ENCODE data around the gene GSTT2B. TPM values are rescaled to one million over a fixed set of nuclear protein-coding genes. Genes with fewer than 3 reads are reported as not detected.
"Not testable (repeated sequence)": the region's sequence is repeated elsewhere in the genome, so short reads cannot be mapped to it uniquely, and the experiment has no call there.

Gene GSTT2B
- total RNA-seq, 2 experiments from 2014 or later, result not detected

GRCh38 chr22:23970816-23971486 is 10.0 kb upstream of the GSTT2B start:
- no peaks in the 10 kb centered on the region for H3K9me3 ChIP-seq (ENCODE audit: low read length)
- H3K36me3 ChIP-seq (ENCODE audit: insufficient read depth, low read length), result peaks cover 32% of the 10 kb centered on the region
- H3K79me2 ChIP-seq (ENCODE audit: insufficient read depth, low read depth, low read length), result peaks cover 3% of the 10 kb centered on the region; the same call in 1 of the 2 replicates
- no peaks in the 10 kb centered on the region for H3K9me2 ChIP-seq (ENCODE audit: insufficient read depth, low read length)
- intact Hi-C loops (cut with micrococcal nuclease; ENCODE audit: unreplicated experiment), result no loop called here
- no peak overlapping the region for H3K27ac ChIP-seq (ENCODE audit: low read depth, low read length, poor library complexity, severe bottlenecking)
- no peak overlapping the region for H3K4me2 ChIP-seq (ENCODE audit: low read length)
- ChIA-PET CTCF (ENCODE audit: unreplicated experiment) (no interaction called here), POLR2A (interaction anchor here (1.0 kb wide), 1 partner anchor 42 kb away, joined by 4 read pairs; no protein-coding TSS in a partner anchor)
- no peak overlapping the region for H2AFZ ChIP-seq (ENCODE audit: low read length)
- no peaks in the 10 kb centered on the region for H3K4me1 ChIP-seq (ENCODE audit: insufficient read depth, low read length, poor library complexity, severe bottlenecking)
- no peak overlapping the region for H3K4me3 ChIP-seq (ENCODE audit: low read depth, low read length, poor library complexity, severe bottlenecking)
- no peak for DNase-seq (ENCODE audit: low spot score)
- no TSS peak for BruUV-seq (replicated peaks)
- no peak for TF ChIP-seq EZH2phosphoT487 (IDR thresholded peaks at IDR 0.05; ENCODE audit: borderline replicate concordance, low read depth, low read length)
- no peak for TF ChIP-seq CTCF (conservative IDR thresholded peaks at IDR 0.05; ENCODE audit: low read length)
- H4K20me1 ChIP-seq (ENCODE audit: insufficient read depth, low read length), result no peaks in the 10 kb centered on the region

- ChIA-PET CTCF (ENCODE audit: unreplicated experiment) (no interaction called here), POLR2A (no interaction called here)
- no peak overlapping the region for H3K4me3 ChIP-seq (ENCODE audit: low read depth, low read length, poor library complexity, severe bottlenecking)
- no peak overlapping the region for H3K27ac ChIP-seq (ENCODE audit: low read depth, low read length, poor library complexity, severe bottlenecking)
- H4K20me1 ChIP-seq (ENCODE audit: insufficient read depth, low read length), result no peaks in the 10 kb centered on the region
- BruUV-seq (replicated peaks), result no TSS peak
- intact Hi-C loops (cut with micrococcal nuclease; ENCODE audit: unreplicated experiment), result no loop called here
- H3K36me3 ChIP-seq (ENCODE audit: insufficient read depth, low read length), result peaks cover 32% of the 10 kb centered on the region
- no peaks in the 10 kb centered on the region for H3K4me1 ChIP-seq (ENCODE audit: insufficient read depth, low read length, poor library complexity, severe bottlenecking)
- TF ChIP-seq EZH2phosphoT487 (IDR thresholded peaks at IDR 0.05; ENCODE audit: borderline replicate concordance, low read depth, low read length), result no peak
- no peak for TF ChIP-seq CTCF (conservative IDR thresholded peaks at IDR 0.05; ENCODE audit: low read length)
- no peaks in the 10 kb centered on the region for H3K9me2 ChIP-seq (ENCODE audit: insufficient read depth, low read length)
- DNase-seq (ENCODE audit: low spot score), result no peak
- no peaks in the 10 kb centered on the region for H3K9me3 ChIP-seq (ENCODE audit: low read length)
- H2AFZ ChIP-seq (ENCODE audit: low read length), result no peak overlapping the region
- peaks cover 3% of the 10 kb centered on the region; the same call in 1 of the 2 replicates for H3K79me2 ChIP-seq (ENCODE audit: insufficient read depth, low read depth, low read length)
- H3K4me2 ChIP-seq (ENCODE audit: low read length), result no peak overlapping the region
Observed at GRCh38 chr22:23970201-23970641, 9.2 kb upstream of the GSTT2B start.

- no peak for TF ChIP-seq EZH2phosphoT487 (IDR thresholded peaks at IDR 0.05; ENCODE audit: borderline replicate concordance, low read depth, low read length)
- no peak for TF ChIP-seq CTCF (conservative IDR thresholded peaks at IDR 0.05; ENCODE audit: low read length)
- no peaks in the 10 kb centered on the region for H3K9me3 ChIP-seq (ENCODE audit: low read length)
- intact Hi-C loops (cut with micrococcal nuclease; ENCODE audit: unreplicated experiment), result loop anchor here (5.0 kb wide), 1 partner anchor 37 kb away; no protein-coding TSS in a partner anchor
Observed at GRCh38 chr22:23969071-23969470, 8.1 kb upstream of the GSTT2B start.

GRCh38 chr22:23966568-23966967 is 5.6 kb upstream of the GSTT2B start, which contains the start of gene DDTL:
Gene DDTL (plus strand): TSS chr22:23966888. CDS start chr22:23966915, 27 bp downstream.
- H3K27ac ChIP-seq (ENCODE audit: low read depth, low read length, poor library complexity, severe bottlenecking); H4K20me1 ChIP-seq (ENCODE audit: insufficient read depth, low read length); H2AFZ ChIP-seq (ENCODE audit: low read length); POLR2A ChIA-PET; H3K9me3 ChIP-seq (ENCODE audit: low read length); CTCF ChIA-PET (ENCODE audit: unreplicated experiment); H3K4me1 ChIP-seq (ENCODE audit: insufficient read depth, low read length, poor library complexity, severe bottlenecking); H3K9me2 ChIP-seq (ENCODE audit: insufficient read depth, low read length); DNase-seq (ENCODE audit: low spot score); H3K4me2 ChIP-seq (ENCODE audit: low read length); BruUV-seq (replicated peaks); H3K79me2 ChIP-seq (ENCODE audit: insufficient read depth, low read depth, low read length); H3K4me3 ChIP-seq (ENCODE audit: low read depth, low read length, poor library complexity, severe bottlenecking): not testable (repeated sequence)
- peaks cover 27% of the 10 kb centered on the region for H3K36me3 ChIP-seq (ENCODE audit: insufficient read depth, low read length)
- intact Hi-C loops (cut with micrococcal nuclease; ENCODE audit: unreplicated experiment), result loop anchor here (5.0 kb wide), 1 partner anchor 34 kb away; no protein-coding TSS in a partner anchor

More at GRCh38 chr22:23969071-23969470, 8.1 kb upstream of the GSTT2B start:
- Histone ChIP-seq H3K4me1 (ENCODE audit: insufficient read depth, low read length, poor library complexity, severe bottlenecking) (no peaks in the 10 kb centered on the region), H2AFZ (ENCODE audit: low read length) (no peak overlapping the region), H4K20me1 (ENCODE audit: insufficient read depth, low read length) (no peaks in the 10 kb centered on the region), H3K4me2 (ENCODE audit: low read length) (no peak overlapping the region), H3K27ac (ENCODE audit: low read depth, low read length, poor library complexity, severe bottlenecking) (no peak overlapping the region), H3K36me3 (ENCODE audit: insufficient read depth, low read length) (peaks cover 32% of the 10 kb centered on the region), H3K9me2 (ENCODE audit: insufficient read depth, low read length) (no peaks in the 10 kb centered on the region), H3K79me2 (ENCODE audit: insufficient read depth, low read depth, low read length) (peaks cover 3% of the 10 kb centered on the region; the same call in 1 of the 2 replicates), H3K4me3 (ENCODE audit: low read depth, low read length, poor library complexity, severe bottlenecking) (no peak overlapping the region)
- DNase-seq (ENCODE audit: low spot score), result no peak
- ChIA-PET POLR2A (no interaction called here), CTCF (ENCODE audit: unreplicated experiment) (no interaction called here)
- BruUV-seq (replicated peaks), result no TSS peak

All from OCI-LY7 (cell line).